ENCODE results near the gene TMEM272.

Gene TMEM272

DNA sequence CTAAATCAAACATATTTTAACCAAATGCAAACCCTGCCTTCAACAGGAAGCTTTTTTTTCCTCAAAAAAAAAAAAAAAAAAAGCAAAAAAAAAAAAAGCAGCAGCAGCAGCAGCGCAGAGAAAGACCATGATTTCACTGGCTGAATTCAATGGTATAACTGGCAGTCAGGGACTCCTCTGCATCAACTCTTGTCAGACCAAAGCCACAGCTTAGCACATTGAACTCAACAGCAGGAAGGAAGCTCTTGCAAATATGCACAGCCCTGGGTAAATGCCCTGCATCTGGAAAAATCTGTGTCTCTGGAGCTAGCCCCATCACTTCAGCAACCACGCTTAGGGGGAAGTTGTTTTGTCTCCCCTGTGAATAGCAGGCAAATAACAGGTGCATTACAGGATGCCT, 23.4 kb downstream of the TMEM272 start:
- H3K36me3 ChIP-seq (ENCODE audit: insufficient read depth, low read length), result no peaks in the 10 kb centered on the region
- H3K4me1 ChIP-seq (ENCODE audit: insufficient read depth, low read length), result peaks cover 12% of the 10 kb centered on the region
- no peaks in the 10 kb centered on the region for H3K79me2 ChIP-seq (ENCODE audit: insufficient read depth, low read length)
- DNase-seq, result no peak
- ATAC-seq (ENCODE audit: insufficient read depth, low read depth), result peak; percentile 62
- H3K9ac ChIP-seq (ENCODE audit: low read depth, low read length), result no peak overlapping the region
- H3K9me3 ChIP-seq (ENCODE audit: insufficient read depth, low read length, severe bottlenecking), result no peaks in the 10 kb centered on the region
- H3K27ac ChIP-seq (ENCODE audit: low read length), result no peak overlapping the region
- peaks cover 27% of the 10 kb centered on the region for H3K27me3 ChIP-seq (ENCODE audit: insufficient read depth, low read length, poor library complexity)
- no peaks in the 10 kb centered on the region for H4K20me1 ChIP-seq (ENCODE audit: insufficient read depth, low read length)
- no peak overlapping the region for H3K4me3 ChIP-seq (ENCODE audit: low read depth in 1 of 2, low read length in 2 of 2)
- TF ChIP-seq CTCF (IDR thresholded peaks at IDR 0.05; ENCODE audit: borderline replicate concordance, extremely low read depth, low read length, poor library complexity, severe bottlenecking) (no peak), EZH2 (IDR thresholded peaks at IDR 0.05; ENCODE audit: borderline replicate concordance, low read depth, low read length, severe bottlenecking) (no peak)
- H2AFZ ChIP-seq (ENCODE audit: low read depth, low read length), result no peak overlapping the region
- H3K4me2 ChIP-seq (ENCODE audit: insufficient read depth, low read length), result no peak overlapping the region

- no peak overlapping the region for H2AFZ ChIP-seq (ENCODE audit: low read depth, low read length)
- peaks cover 27% of the 10 kb centered on the region for H3K27me3 ChIP-seq (ENCODE audit: insufficient read depth, low read length, poor library complexity)
- no peak for DNase-seq
- no peak overlapping the region for H3K4me3 ChIP-seq (ENCODE audit: low read depth in 1 of 2, low read length in 2 of 2)
- H3K9ac ChIP-seq (ENCODE audit: low read depth, low read length), result no peak overlapping the region
- no peaks in the 10 kb centered on the region for H3K36me3 ChIP-seq (ENCODE audit: insufficient read depth, low read length)
- ATAC-seq (ENCODE audit: insufficient read depth, low read depth), result no peak
- H4K20me1 ChIP-seq (ENCODE audit: insufficient read depth, low read length), result no peaks in the 10 kb centered on the region
- TF ChIP-seq EZH2 (IDR thresholded peaks at IDR 0.05; ENCODE audit: borderline replicate concordance, low read depth, low read length, severe bottlenecking) (no peak), CTCF (IDR thresholded peaks at IDR 0.05; ENCODE audit: borderline replicate concordance, extremely low read depth, low read length, poor library complexity, severe bottlenecking) (no peak)
- H3K79me2 ChIP-seq (ENCODE audit: insufficient read depth, low read length), result no peaks in the 10 kb centered on the region
- H3K27ac ChIP-seq (ENCODE audit: low read length), result no peak overlapping the region
- H3K4me2 ChIP-seq (ENCODE audit: insufficient read depth, low read length), result no peak overlapping the region
- no peaks in the 10 kb centered on the region for H3K9me3 ChIP-seq (ENCODE audit: insufficient read depth, low read length, severe bottlenecking)
- H3K4me1 ChIP-seq (ENCODE audit: insufficient read depth, low read length), result peaks cover 10% of the 10 kb centered on the region
These were observed 24.9 kb downstream of the TMEM272 start for GRCh38 chr13:51820016-51820597.

- DNase-seq, result no peak
- H3K79me2 ChIP-seq (ENCODE audit: insufficient read depth, low read length), result no peaks in the 10 kb centered on the region
- no peaks in the 10 kb centered on the region for H4K20me1 ChIP-seq (ENCODE audit: insufficient read depth, low read length)
- TF ChIP-seq EZH2 (IDR thresholded peaks at IDR 0.05; ENCODE audit: borderline replicate concordance, low read depth, low read length, severe bottlenecking), result no peak
- peaks cover 27% of the 10 kb centered on the region for H3K27me3 ChIP-seq (ENCODE audit: insufficient read depth, low read length, poor library complexity)
- H2AFZ ChIP-seq (ENCODE audit: low read depth, low read length), result no peak overlapping the region
- H3K9me3 ChIP-seq (ENCODE audit: insufficient read depth, low read length, severe bottlenecking), result no peaks in the 10 kb centered on the region
- peaks cover 9% of the 10 kb centered on the region for H3K4me1 ChIP-seq (ENCODE audit: insufficient read depth, low read length)
- no peak for ATAC-seq (ENCODE audit: insufficient read depth, low read depth)
- no peak overlapping the region for H3K9ac ChIP-seq (ENCODE audit: low read depth, low read length)
- no peak overlapping the region for H3K4me2 ChIP-seq (ENCODE audit: insufficient read depth, low read length)
- no peaks in the 10 kb centered on the region for H3K36me3 ChIP-seq (ENCODE audit: insufficient read depth, low read length)
- H3K27ac ChIP-seq (ENCODE audit: low read length), result no peak overlapping the region
- H3K4me3 ChIP-seq (ENCODE audit: low read depth in 1 of 2, low read length in 2 of 2), result no peak overlapping the region
These were observed 25.4 kb downstream of the TMEM272 start for GRCh38 chr13:51819544-51819943.

DNA sequence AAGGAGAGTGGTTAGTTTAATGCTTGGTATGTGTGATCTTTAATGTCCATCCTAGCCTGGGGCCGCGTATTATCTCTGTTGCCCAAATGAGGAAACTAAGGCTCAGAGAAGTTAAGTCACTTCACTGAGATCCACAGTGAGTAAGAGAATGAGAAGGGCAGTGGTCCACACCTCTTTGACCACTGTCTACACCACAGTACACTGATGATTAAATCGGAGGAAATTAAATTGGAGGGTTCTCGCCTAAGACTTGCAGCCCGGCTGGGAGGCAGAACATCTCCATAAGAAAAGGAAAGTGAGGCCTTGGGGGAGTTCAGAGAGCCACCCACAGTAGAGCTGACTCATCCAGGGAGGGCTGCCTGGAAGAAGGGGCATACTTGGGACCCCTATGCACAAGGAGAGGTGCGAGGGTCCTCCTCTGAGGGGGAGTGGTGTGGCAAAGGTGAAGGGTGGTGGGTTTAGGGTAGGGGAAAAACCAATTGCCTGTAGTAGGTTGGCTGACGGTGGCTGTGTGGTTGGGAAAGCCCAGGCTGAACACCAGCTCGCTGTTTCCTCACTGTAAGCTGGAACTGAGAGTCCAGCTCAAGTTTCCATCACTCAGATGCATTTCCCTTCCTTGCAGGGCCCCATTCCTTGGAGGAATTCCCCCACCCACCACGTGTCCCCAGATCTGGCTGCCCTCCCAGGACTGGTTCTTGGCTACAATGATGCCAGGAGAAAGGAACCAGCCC, 26.0 kb downstream of the TMEM272 start:
- TF ChIP-seq EZH2 (IDR thresholded peaks at IDR 0.05; ENCODE audit: borderline replicate concordance, low read depth, low read length, severe bottlenecking), result no peak
- no peak for TF ChIP-seq CTCF (IDR thresholded peaks at IDR 0.05; ENCODE audit: borderline replicate concordance, extremely low read depth, low read length, poor library complexity, severe bottlenecking)
- Histone ChIP-seq H3K79me2 (ENCODE audit: insufficient read depth, low read length) (no peaks in the 10 kb centered on the region), H3K36me3 (ENCODE audit: insufficient read depth, low read length) (no peaks in the 10 kb centered on the region), H3K27me3 (ENCODE audit: insufficient read depth, low read length, poor library complexity) (peaks cover 27% of the 10 kb centered on the region), H3K9ac (ENCODE audit: low read depth, low read length) (no peak overlapping the region), H3K4me2 (ENCODE audit: insufficient read depth, low read length) (no peak overlapping the region), H4K20me1 (ENCODE audit: insufficient read depth, low read length) (no peaks in the 10 kb centered on the region), H3K4me3 (ENCODE audit: low read depth in 1 of 2, low read length in 2 of 2) (no peak overlapping the region), H3K27ac (ENCODE audit: low read length) (no peak overlapping the region), H3K9me3 (ENCODE audit: insufficient read depth, low read length, severe bottlenecking) (no peaks in the 10 kb centered on the region), H3K4me1 (ENCODE audit: insufficient read depth, low read length) (peaks cover 9% of the 10 kb centered on the region), H2AFZ (ENCODE audit: low read depth, low read length) (no peak overlapping the region)
- no peak for DNase-seq
- no peak for ATAC-seq (ENCODE audit: insufficient read depth, low read depth)
